ENCODE measurements around the gene PCDHA9. TPM values are rescaled to one million over a fixed set of nuclear protein-coding genes. Genes with fewer than 3 reads are reported as not detected.
A peak's percentile ranks its signal among the peaks of the same experiment; 100 is the strongest.

PCDHA9 gene
- total and polyA plus RNA-seq, 4 donors: under 0.01 TPM; not detected in 3

GRCh38 chr5:140877262-140877581 is 29.0 kb downstream of the PCDHA9 start:
- Histone ChIP-seq H3K27ac (ENCODE audit: low read depth in 1 of 2, low read length in 2 of 2) (no peak overlapping the region), H3K4me3 (ENCODE audit: low read depth in 1 of 3, low read length in 3 of 3) (peak overlapping the region in 1 of 3 donors; percentile 17), H3K9ac (ENCODE audit: low read depth in 1 of 2, low read length in 2 of 2) (no peak overlapping the region), H3K4me1 (ENCODE audit: control insufficient read depth in 4 of 4, insufficient read depth in 4 of 4, low read length in 3 of 4) (peaks cover 0 to 2% (median 0%) of the 10 kb centered on the region in 4 donors), H3K9me3 (ENCODE audit: control insufficient read depth in 4 of 4, low read length in 3 of 4) (peaks cover 8 to 30% (median 17%) of the 10 kb centered on the region in 4 donors), H3K27me3 (ENCODE audit: control insufficient read depth in 4 of 4, insufficient read depth in 4 of 4, low read length in 3 of 4) (peaks cover 0 to 12% (median 3%) of the 10 kb centered on the region in 4 donors), H3K36me3 (ENCODE audit: control insufficient read depth in 4 of 4, insufficient read depth in 3 of 4, low read depth in 1 of 4, low read length in 3 of 4) (no peaks in the 10 kb centered on the region)
- 44% methylated on average over 37 of the region's 37 CpGs for WGBS
- no peak for DNase-seq (ENCODE audit: low spot score)
- no peak for TF ChIP-seq HNF4G (IDR thresholded peaks at IDR 0.05)
- no peak for TF ChIP-seq TAF1 (conservative IDR thresholded peaks at IDR 0.05)
- TF ChIP-seq GABPA (IDR thresholded peaks at IDR 0.05 in 1 of 2, conservative IDR thresholded peaks at IDR 0.05 in 1 of 2): no peak
- TF ChIP-seq SP1 (IDR thresholded peaks at IDR 0.05): no peak
- no peak for TF ChIP-seq CTCF (IDR thresholded peaks at IDR 0.05; ENCODE audit: low read depth, low read length, missing input control)
- TF ChIP-seq FOXA1 (IDR thresholded peaks at IDR 0.05): no peak
- no peak for TF ChIP-seq MAX (IDR thresholded peaks at IDR 0.05)
- TF ChIP-seq RXRA (IDR thresholded peaks at IDR 0.05): no peak
- TF ChIP-seq EGR1 (IDR thresholded peaks at IDR 0.05; ENCODE audit: low read depth in 2 of 2): no peak

- H3K27ac ChIP-seq (ENCODE audit: low read depth in 1 of 2, low read length in 2 of 2): no peak within 1 kb of the TSS
- peaks cover 4 to 31% (median 21%) of the 10 kb centered on the region in 4 donors for H3K9me3 ChIP-seq (ENCODE audit: control insufficient read depth in 4 of 4, low read length in 3 of 4)
- H3K4me1 ChIP-seq (ENCODE audit: control insufficient read depth in 4 of 4, insufficient read depth in 4 of 4, low read length in 3 of 4): peaks cover 0 to 2% (median 0%) of the 10 kb centered on the region in 4 donors
- no peak for TF ChIP-seq ZBTB33 (IDR thresholded peaks at IDR 0.05)
- no peak for TF ChIP-seq GABPA (IDR thresholded peaks at IDR 0.05 in 1 of 2, conservative IDR thresholded peaks at IDR 0.05 in 1 of 2)
- TF ChIP-seq REST (IDR thresholded peaks at IDR 0.05): peak; percentile 22
- TF ChIP-seq TAF1 (conservative IDR thresholded peaks at IDR 0.05): no peak
- no peak for TF ChIP-seq SP1 (IDR thresholded peaks at IDR 0.05)
- no peak for TF ChIP-seq ATF3 (IDR thresholded peaks at IDR 0.05)
- no peak for TF ChIP-seq YY1 (IDR thresholded peaks at IDR 0.05)
- TF ChIP-seq NR2F2 (IDR thresholded peaks at IDR 0.05): no peak
- TF ChIP-seq CTCF (IDR thresholded peaks at IDR 0.05; ENCODE audit: low read depth, low read length, missing input control): peak; percentile 17
- TF ChIP-seq FOXA1 (IDR thresholded peaks at IDR 0.05): no peak
- no peak for TF ChIP-seq MAX (IDR thresholded peaks at IDR 0.05)
- no peak for TF ChIP-seq RXRA (IDR thresholded peaks at IDR 0.05)
- no peak for TF ChIP-seq FOXA2 (IDR thresholded peaks at IDR 0.05)
- no peak for TF ChIP-seq EGR1 (IDR thresholded peaks at IDR 0.05; ENCODE audit: low read depth in 2 of 2)
- no peak for TF ChIP-seq HNF4G (IDR thresholded peaks at IDR 0.05)
- no peak for TF ChIP-seq JUND (IDR thresholded peaks at IDR 0.05)
- peak; percentile 55 to 68 for TF ChIP-seq RAD21 (IDR thresholded peaks at IDR 0.05)
- no peak for TF ChIP-seq HNF4A (conservative IDR thresholded peaks at IDR 0.05)
- no peak for DNase-seq (ENCODE audit: low spot score)
- peak within 1 kb of the TSS in 2 of 3 donors; percentile 51 to 57 for H3K4me3 ChIP-seq (ENCODE audit: low read depth in 1 of 3, low read length in 3 of 3)
- no peak within 1 kb of the TSS for H3K9ac ChIP-seq (ENCODE audit: low read depth in 1 of 2, low read length in 2 of 2)
- 16% methylated on average over 35 of the region's 35 CpGs for WGBS
- H3K36me3 ChIP-seq (ENCODE audit: control insufficient read depth in 4 of 4, insufficient read depth in 3 of 4, low read depth in 1 of 4, low read length in 3 of 4): no peaks in the 10 kb centered on the region
- H3K27me3 ChIP-seq (ENCODE audit: control insufficient read depth in 4 of 4, insufficient read depth in 4 of 4, low read length in 3 of 4): peaks cover 0 to 11% (median 1%) of the 10 kb centered on the region in 4 donors
Measured at GRCh38 chr5:140881889-140882590, 33.9 kb downstream of the PCDHA9 start, which contains the start of gene PCDHA13. TSS of gene PCDHA13 (plus strand) at chr5:140882124. CDS start at chr5:140882269, 145 bp downstream.

Data from liver (tissue), 9 donors.